Choroid plexus epithelial cell (primary cell): ENCODE results near the gene CD226.
A peak's percentile ranks its signal among the peaks of the same experiment; 100 is the strongest.
"Not testable (repeated sequence)": the region's sequence is repeated elsewhere in the genome, so short reads cannot be mapped to it uniquely, and the experiment has no call there.

Experiments
- DNase-seq: peaks from one replicate; pipeline ENCODE4 v3.0.0-alpha.2; 2010; ENCODE audit warnings: low read depth
- H3K4me3 ChIP-seq: 2 replicates; pipeline ENCODE4 v1.5.1; 2011; ENCODE audit warnings: low read depth, mild to moderate bottlenecking, control low read depth, low read length, moderate library complexity
- CTCF ChIP-seq: conservative IDR thresholded peaks from 2 replicates; pipeline ENCODE4 v1.5.1; 2011; ENCODE audit warnings: low read depth, mild to moderate bottlenecking, control low read depth, inconsistent platforms, low read length, moderate library complexity

The CD226 gene

GRCh38 chr18:69883781-69884180, 63.9 kb downstream of the CD226 start:
- DNase-seq, result no peak
- no peak for TF ChIP-seq CTCF
- no peak overlapping the region for H3K4me3 ChIP-seq

- no peak for TF ChIP-seq CTCF
- DNase-seq, result no peak
- no peak overlapping the region for H3K4me3 ChIP-seq
Observed at GRCh38 chr18:69882965-69883668, 64.6 kb downstream of the CD226 start.

GRCh38 chr18:69880083-69880482, 67.6 kb downstream of the CD226 start:
- TF ChIP-seq CTCF, result no peak
- H3K4me3 ChIP-seq, result no peak overlapping the region
- no peak for DNase-seq

- DNase-seq, H3K4me3 ChIP-seq: not testable (repeated sequence)
Observed at GRCh38 chr18:69879051-69879450, 68.6 kb downstream of the CD226 start.

- H3K4me3 ChIP-seq, result no peak overlapping the region
- DNase-seq, result no peak
- no peak for TF ChIP-seq CTCF
Observed at GRCh38 chr18:69878213-69878933, 69.3 kb downstream of the CD226 start.

GRCh38 chr18:69876490-69876889, 71.2 kb downstream of the CD226 start:
- no peak for DNase-seq

GRCh38 chr18:69874058-69874457, 73.6 kb downstream of the CD226 start:
- peak; percentile 14 for DNase-seq
- no peak overlapping the region for H3K4me3 ChIP-seq
- TF ChIP-seq CTCF, result no peak

More at GRCh38 chr18:69876490-69876889, 71.2 kb downstream of the CD226 start:
- TF ChIP-seq CTCF, result no peak
- no peak overlapping the region for H3K4me3 ChIP-seq
